Naive thymus-derived CD4-positive, alpha-beta T cell (primary cell): ENCODE measurements around the gene KRTAP10-1. TPM values are rescaled to one million over a fixed set of nuclear protein-coding genes. Genes with fewer than 3 reads are reported as not detected.
"Not testable (repeated sequence)": the region's sequence is repeated elsewhere in the genome, so short reads cannot be mapped to it uniquely, and the experiment has no call there.

Experiments used
- ATAC-seq: fragments of 150-1000 bp; cut with Tn5 transposase; 2 replicates; pipeline ENCODE4 v1.10.0; 2021; ENCODE audit warnings: mild to moderate bottlenecking, moderate library complexity
- CTCF ChIA-PET: fragments of 350-600 bp; sonication (Branson Sonifier 250); formaldehyde crosslinking; loops from one replicate; lab custom pipeline; 2021; ENCODE audit warnings: antibody characterized with exemption; lab: Charles Lee
- POLR2A ChIA-PET: fragments of 350-600 bp; sonication (Branson Sonifier 250); formaldehyde crosslinking; loops from one replicate; lab custom pipeline; 2021; ENCODE audit warnings: antibody characterized with exemption, inconsistent platforms; lab: Charles Lee
- DNase-seq, 9 donors: peaks; one replicate each; pipeline versions ENCODE4 v3.0.0 to v3.0.0-alpha.2; 2020 to 2022; ENCODE audit warnings: mixed read lengths in 1 of 9
- H3K27ac ChIP-seq: one replicate; pipeline ENCODE4 v1.7.0; 2013; ENCODE audit warnings: mild to moderate bottlenecking, low read depth, low read length, moderate library complexity
- H3K27me3 ChIP-seq, 2 donors: one replicate each; pipeline ENCODE4 v1.7.0; 2013; ENCODE audit warnings: low read length in 2 of 2, mild to moderate bottlenecking in 2 of 2, moderate library complexity in 2 of 2; ENCODE audit not compliant: control insufficient read depth in 2 of 2, insufficient read depth in 2 of 2
- H3K36me3 ChIP-seq, 3 experiments: 1 replicate in 2 of 3; 2 replicates in 1 of 3; pipeline ENCODE4 v1.7.0; 2013; ENCODE audit warnings: low read length in 3 of 3, mild to moderate bottlenecking in 3 of 3, moderate library complexity in 1 of 3; ENCODE audit not compliant: insufficient read depth in 3 of 3, control insufficient read depth in 2 of 3
- H3K4me1 ChIP-seq, 2 donors: one replicate each; pipeline ENCODE4 v1.7.0; 2013; ENCODE audit warnings: low read length in 2 of 2, mild to moderate bottlenecking in 2 of 2, moderate library complexity in 1 of 2; ENCODE audit not compliant: control insufficient read depth in 2 of 2, insufficient read depth in 2 of 2
- H3K4me3 ChIP-seq: 2 replicates; pipeline ENCODE4 v1.7.0; 2013; ENCODE audit warnings: mild to moderate bottlenecking, low read length
- H3K9me3 ChIP-seq, 3 experiments: 1 replicate in 2 of 3; 2 replicates in 1 of 3; pipeline ENCODE4 v1.7.0; 2013; ENCODE audit warnings: low read length in 3 of 3; ENCODE audit not compliant: control insufficient read depth in 2 of 3
- H3K27ac Mint-ChIP-seq, 9 donors: one replicate each; pipeline ENCODE4 v1.8.0; 2020 to 2022; ENCODE audit warnings: mixed read lengths in 9 of 9, mild to moderate bottlenecking in 8 of 9, moderate library complexity in 5 of 9, inconsistent platforms in 2 of 9
- H3K27me3 Mint-ChIP-seq, 5 donors: one replicate each; pipeline ENCODE4 v1.8.0; 2021 to 2022; ENCODE audit warnings: mixed read lengths in 5 of 5, mild to moderate bottlenecking in 1 of 5
- H3K36me3 Mint-ChIP-seq, 5 donors: one replicate each; pipeline ENCODE4 v1.8.0; 2020 to 2022; ENCODE audit warnings: mixed read lengths in 5 of 5, mild to moderate bottlenecking in 3 of 5, inconsistent platforms in 1 of 5
- H3K4me1 Mint-ChIP-seq, 7 donors: one replicate each; pipeline ENCODE4 v1.8.0; 2020 to 2022; ENCODE audit warnings: mixed read lengths in 7 of 7, mild to moderate bottlenecking in 3 of 7, inconsistent platforms in 1 of 7
- H3K4me3 Mint-ChIP-seq, 10 donors: one replicate each; pipeline ENCODE4 v1.8.0; 2020 to 2022; ENCODE audit warnings: mild to moderate bottlenecking in 10 of 10, mixed read lengths in 10 of 10, moderate library complexity in 6 of 10, inconsistent platforms in 2 of 10
- H3K9me3 Mint-ChIP-seq, 11 donors: one replicate each; pipeline ENCODE4 v1.8.0; 2020 to 2022; ENCODE audit warnings: mixed read lengths in 11 of 11, mild to moderate bottlenecking in 4 of 11, inconsistent platforms in 1 of 11, moderate library complexity in 1 of 11
- intact Hi-C, 2 donors: fragments of 100-400 bp; cut with micrococcal nuclease; formaldehyde crosslinking; loops; one replicate each; pipeline ENCODE4 v1.15.1; 2023
- polyA plus RNA-seq, 2 donors: library from polyadenylated mRNA; unstranded; fragments of 300-500 nt; fragmentation: Illumina TruSeq; gene quantifications; one replicate each; pipeline ENCODE4 v1.2.3, GENCODE V29; 2021
- total RNA-seq, 6 experiments: library from RNA in 5 of 6; stranded (reverse) in 5 of 6; gene quantifications; 1 replicate in 5 of 6; 2 replicates in 1 of 6; pipeline ENCODE4 v1.2.3 and lab custom pipeline; 2021 to 2026

The KRTAP10-1 gene
- total and polyA plus RNA-seq, 7 experiments from 2014 or later = not detected

GRCh38 chr21:44576025-44576420 is 36.0 kb upstream of the KRTAP10-1 start:
- H3K4me1 ChIP-seq = no peaks in the 10 kb centered on the region
- no peaks in the 10 kb centered on the region for H3K27me3 ChIP-seq
- intact Hi-C loops = no loop called here
- Mint-ChIP-seq H3K9me3 (peaks cover 0 to 51% (median 18%) of the 10 kb centered on the region in 11 donors), H3K36me3 (peaks cover 4 to 7% (median 6%) of the 10 kb centered on the region in 5 donors), H3K27ac (peak overlapping the region in 1 of 9 donors; percentile 66), H3K4me1 (peaks cover 0 to 25% (median 11%) of the 10 kb centered on the region in 7 donors), H3K4me3 (no peak overlapping the region), H3K27me3 (peaks cover 0 to 8% (median 5%) of the 10 kb centered on the region in 5 donors)
- no peaks in the 10 kb centered on the region for H3K36me3 ChIP-seq
- no peak overlapping the region for H3K4me3 ChIP-seq
- ATAC-seq (no peak), DNase-seq (no peak)
- ChIA-PET POLR2A (no interaction called here), CTCF (no interaction called here)
- H3K9me3 ChIP-seq = peaks cover 0 to 8% (median 0%) of the 10 kb centered on the region in 3 experiments
- no peak overlapping the region for H3K27ac ChIP-seq

- ChIA-PET POLR2A (no interaction called here), CTCF (interaction anchor here (0.7 kb wide), 1 partner anchor 9 kb away, joined by 3 read pairs; no protein-coding TSS in a partner anchor)
- no peaks in the 10 kb centered on the region for H3K4me1 ChIP-seq
- intact Hi-C loops = no loop called here
- Mint-ChIP-seq H3K9me3 (peaks cover 0 to 45% (median 18%) of the 10 kb centered on the region in 11 donors), H3K36me3 (peaks cover 3 to 7% (median 4%) of the 10 kb centered on the region in 5 donors), H3K4me3 (peak overlapping the region in 1 of 10 donors; percentile 37), H3K4me1 (peaks cover 0 to 23% (median 7%) of the 10 kb centered on the region in 7 donors), H3K27ac (peak overlapping the region in 3 of 9 donors; percentile 25 to 67 (median 66)), H3K27me3 (peaks cover 0 to 7% (median 5%) of the 10 kb centered on the region in 5 donors)
- no peaks in the 10 kb centered on the region for H3K27me3 ChIP-seq
- no peak overlapping the region for H3K4me3 ChIP-seq
- H3K36me3 ChIP-seq = no peaks in the 10 kb centered on the region
- H3K9me3 ChIP-seq = peaks cover 0 to 8% (median 0%) of the 10 kb centered on the region in 3 experiments
- no peak overlapping the region for H3K27ac ChIP-seq
- DNase-seq (no peak), ATAC-seq (no peak)
These were observed 35.5 kb upstream of the KRTAP10-1 start for GRCh38 chr21:44575307-44576024.

- Mint-ChIP-seq H3K9me3 (peaks cover 0 to 39% (median 17%) of the 10 kb centered on the region in 11 donors), H3K27me3 (peaks cover 0 to 7% (median 5%) of the 10 kb centered on the region in 5 donors), H3K4me1 (peaks cover 0 to 15% (median 5%) of the 10 kb centered on the region in 7 donors), H3K4me3 (peak overlapping the region in 1 of 10 donors; percentile 37), H3K36me3 (peaks cover 2 to 7% (median 4%) of the 10 kb centered on the region in 5 donors), H3K27ac (peak overlapping the region in 2 of 9 donors; percentile 6 to 25)
- Histone ChIP-seq H3K4me3 (no peak overlapping the region), H3K27ac (no peak overlapping the region), H3K4me1 (no peaks in the 10 kb centered on the region), H3K27me3 (no peaks in the 10 kb centered on the region), H3K9me3 (peaks cover 0 to 8% (median 0%) of the 10 kb centered on the region in 3 experiments), H3K36me3 (no peaks in the 10 kb centered on the region)
- ATAC-seq (no peak), DNase-seq (no peak)
- CTCF ChIA-PET = interaction anchor here (0.7 kb wide), 1 partner anchor 10 kb away, joined by 3 read pairs; no protein-coding TSS in a partner anchor
- POLR2A ChIA-PET = interaction anchor here (0.6 kb wide), 1 partner anchor 71 kb away, joined by 3 read pairs; no protein-coding TSS in a partner anchor
- intact Hi-C loops = no loop called here
These were observed 34.7 kb upstream of the KRTAP10-1 start for GRCh38 chr21:44574457-44575306.

GRCh38 chr21:44573630-44574456 is 33.8 kb upstream of the KRTAP10-1 start, which contains the start of gene KRTAP10-4:
TSS of gene KRTAP10-4 (plus strand) at chr21:44573729. CDS start at chr21:44573759, 30 bp downstream.
- H3K36me3 ChIP-seq, H3K27me3 Mint-ChIP-seq, H3K27ac ChIP-seq, H3K36me3 Mint-ChIP-seq, H3K9me3 ChIP-seq, DNase-seq, H3K4me1 ChIP-seq, H3K4me3 ChIP-seq, CTCF ChIA-PET, H3K27me3 ChIP-seq, ATAC-seq: not testable (repeated sequence)
- Mint-ChIP-seq H3K4me3 (peak within 1 kb of the TSS in 2 of 10 donors; percentile 37 to 38), H3K9me3 (peaks cover 0 to 39% (median 17%) of the 10 kb centered on the region in 11 donors), H3K4me1 (peaks cover 0 to 15% (median 5%) of the 10 kb centered on the region in 7 donors), H3K27ac (peak within 1 kb of the TSS in 1 of 9 donors; percentile 59)
- POLR2A ChIA-PET = interaction anchor here (0.6 kb wide), 1 partner anchor 70 kb away, joined by 3 read pairs; no protein-coding TSS in a partner anchor
- intact Hi-C loops = loop anchor here in 1 of 2 donors (1.0 kb wide), 1 partner anchor 18 kb away; the partner anchor contains the start of gene KRTAP10-6

GRCh38 chr21:44572959-44573583 is 33.1 kb upstream of the KRTAP10-1 start:
- DNase-seq = no peak
- CTCF ChIA-PET = interaction anchor here (0.6 kb wide), 1 partner anchor 56 kb away, joined by 4 read pairs; no protein-coding TSS in a partner anchor

More at GRCh38 chr21:44572959-44573583, 33.1 kb upstream of the KRTAP10-1 start:
- peaks cover 0 to 37% (median 16%) of the 10 kb centered on the region in 11 donors for H3K9me3 Mint-ChIP-seq
- H3K27ac Mint-ChIP-seq = peak overlapping the region in 1 of 9 donors; percentile 59
- Histone ChIP-seq H3K9me3 (peaks cover 0 to 8% (median 0%) of the 10 kb centered on the region in 3 experiments), H3K27me3 (no peaks in the 10 kb centered on the region), H3K4me1 (no peaks in the 10 kb centered on the region), H3K27ac (no peak overlapping the region), H3K4me3 (no peak overlapping the region), H3K36me3 (no peaks in the 10 kb centered on the region)
- H3K4me3 Mint-ChIP-seq = no peak overlapping the region
- H3K27me3 Mint-ChIP-seq = peaks cover 0 to 7% (median 4%) of the 10 kb centered on the region in 5 donors
- peaks cover 0 to 7% (median 4%) of the 10 kb centered on the region in 5 donors for H3K36me3 Mint-ChIP-seq
- POLR2A ChIA-PET = no interaction called here
- intact Hi-C loops = loop anchor here in 1 of 2 donors (1.0 kb wide), 1 partner anchor 19 kb away; the partner anchor contains the start of gene KRTAP10-6
- H3K4me1 Mint-ChIP-seq = peaks cover 0 to 15% (median 5%) of the 10 kb centered on the region in 7 donors
- ATAC-seq = no peak
